DLD1 (cell line): ENCODE measurements around the gene IL23R.
"Not testable (repeated sequence)": the region's sequence is repeated elsewhere in the genome, so short reads cannot be mapped to it uniquely, and the experiment has no call there.

Experiments used
- in situ Hi-C: cut with HindIII; loops from 2 replicates; pipeline ENCODE4 v1.10.0; 2017; ENCODE audit warnings: low sequenced_read_pairs

The IL23R gene

DNA sequence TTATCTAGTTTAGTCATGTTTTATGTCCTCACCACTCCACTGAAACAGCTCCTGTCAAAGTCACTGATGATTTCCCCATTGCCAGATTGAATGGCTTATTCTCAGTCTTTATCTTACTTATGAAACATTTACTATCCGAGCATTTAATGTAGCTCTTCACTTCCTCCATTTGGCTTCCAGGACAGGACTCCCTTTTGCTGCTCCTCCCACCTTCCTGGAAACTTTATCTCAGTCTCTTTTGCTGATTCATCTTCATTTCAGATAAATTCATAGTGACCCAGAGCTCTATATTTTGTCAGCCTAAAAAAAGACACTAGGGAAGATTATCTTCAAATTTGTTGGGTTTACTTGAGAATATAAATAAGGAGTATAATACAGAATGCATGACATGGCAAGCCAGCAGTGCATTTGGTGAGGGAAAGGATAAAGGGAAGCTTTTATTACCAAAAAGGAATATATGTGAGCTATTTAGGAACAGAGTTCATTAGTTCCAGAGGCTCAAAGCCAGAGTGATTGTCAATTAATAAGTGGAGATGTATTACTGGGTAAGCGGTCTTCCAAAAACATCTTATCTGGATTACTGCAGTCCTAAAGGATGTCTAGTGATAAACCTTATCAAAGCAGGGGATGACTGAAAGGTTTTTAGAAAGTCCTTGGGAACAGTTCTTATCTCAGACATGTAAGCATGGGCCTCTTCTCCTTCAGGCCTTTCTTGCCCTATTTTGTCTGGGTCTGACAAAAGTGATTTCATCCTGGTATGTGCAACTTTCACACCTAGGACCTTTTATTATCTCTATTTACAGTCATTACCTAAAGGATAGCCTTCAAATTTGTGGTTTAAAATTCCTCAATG is 25.6 kb downstream of the IL23R start:
- in situ Hi-C loops = no loop called here

GRCh38 chr1:67192902-67193301 is 26.6 kb downstream of the IL23R start:
- in situ Hi-C loops = no loop called here

GRCh38 chr1:67193704-67194103 is 27.4 kb downstream of the IL23R start:
- in situ Hi-C loops = no loop called here

- in situ Hi-C loops = no loop called here
These were observed 28.1 kb downstream of the IL23R start for GRCh38 chr1:67194209-67194863.

- in situ Hi-C loops = no loop called here
These were observed 34.5 kb downstream of the IL23R start for GRCh38 chr1:67200755-67201154.

GRCh38 chr1:67201891-67202290 is 35.6 kb downstream of the IL23R start:
- in situ Hi-C loops = no loop called here

DNA sequence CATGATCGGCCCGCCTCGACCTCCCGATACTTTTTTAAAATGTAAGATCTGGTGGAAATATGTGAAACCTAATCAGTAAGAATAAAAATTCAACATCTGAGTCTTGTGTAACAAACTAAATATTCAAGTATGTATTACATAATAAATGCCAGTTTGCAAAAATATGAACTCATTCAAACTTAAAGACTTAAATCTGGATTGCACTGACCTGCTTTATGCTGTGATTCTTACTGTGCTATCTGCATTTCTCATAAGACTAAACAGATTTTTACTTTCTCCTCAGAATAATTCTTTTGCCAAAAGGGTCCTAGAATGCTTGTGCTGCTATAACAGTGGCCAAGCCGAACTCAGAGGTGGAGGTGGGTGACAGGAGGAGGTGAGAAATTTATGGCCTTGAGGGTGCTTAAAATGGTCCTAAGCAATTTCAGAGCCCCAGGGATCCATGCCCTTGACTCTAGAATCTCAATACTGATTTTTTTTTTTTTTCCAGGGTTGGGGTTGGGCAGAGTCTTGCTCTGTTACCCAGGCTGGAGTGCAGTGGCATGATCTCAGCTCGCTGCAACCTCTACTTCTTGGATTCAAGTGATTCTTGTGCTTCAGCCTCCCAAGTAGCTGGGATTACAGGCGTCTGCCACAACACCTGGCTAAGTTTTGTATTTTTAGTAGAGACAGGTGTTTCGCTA is 38.2 kb downstream of the IL23R start:
- in situ Hi-C loops = no loop called here

DNA sequence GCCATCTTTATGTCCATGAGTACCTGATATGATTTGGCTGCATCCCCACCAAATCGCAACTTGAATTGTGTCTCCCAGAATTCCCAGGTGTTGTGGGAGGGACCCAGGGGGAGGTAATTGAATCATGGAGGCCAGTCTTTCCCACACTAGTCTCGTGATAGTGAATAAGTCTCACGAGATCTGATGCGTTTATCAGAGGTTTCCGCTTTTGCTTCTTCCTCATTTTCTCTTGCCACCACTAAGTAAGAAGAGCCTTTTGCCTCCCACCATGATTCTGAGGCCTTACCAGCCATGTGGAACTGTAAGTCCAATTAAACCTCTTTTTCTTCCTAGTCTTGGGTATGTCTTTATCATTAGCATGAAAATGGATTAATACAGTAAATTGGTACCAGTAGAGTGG is 41.1 kb downstream of the IL23R start:
- in situ Hi-C loops = not testable (repeated sequence)

DNA sequence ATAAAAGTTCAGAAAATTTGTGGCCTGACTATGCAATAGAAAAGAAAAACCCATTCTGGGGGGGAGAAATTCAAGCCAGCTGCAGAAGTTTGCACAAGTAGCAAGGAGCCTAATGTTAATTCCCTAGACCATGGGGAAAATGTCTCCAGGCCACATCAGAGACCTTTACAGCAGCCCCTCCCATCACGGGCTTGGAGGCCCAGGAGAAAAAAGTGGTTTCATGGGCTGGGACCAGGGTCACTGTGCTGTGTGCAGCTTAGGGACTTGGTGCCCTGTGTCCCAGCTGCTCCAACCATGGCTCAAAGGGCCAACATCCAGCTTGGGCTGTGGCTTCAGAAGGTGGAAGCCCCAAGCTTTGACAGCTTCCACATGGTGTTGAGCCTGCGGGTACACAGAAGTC is 42.0 kb downstream of the IL23R start:
- in situ Hi-C loops = no loop called here

DNA sequence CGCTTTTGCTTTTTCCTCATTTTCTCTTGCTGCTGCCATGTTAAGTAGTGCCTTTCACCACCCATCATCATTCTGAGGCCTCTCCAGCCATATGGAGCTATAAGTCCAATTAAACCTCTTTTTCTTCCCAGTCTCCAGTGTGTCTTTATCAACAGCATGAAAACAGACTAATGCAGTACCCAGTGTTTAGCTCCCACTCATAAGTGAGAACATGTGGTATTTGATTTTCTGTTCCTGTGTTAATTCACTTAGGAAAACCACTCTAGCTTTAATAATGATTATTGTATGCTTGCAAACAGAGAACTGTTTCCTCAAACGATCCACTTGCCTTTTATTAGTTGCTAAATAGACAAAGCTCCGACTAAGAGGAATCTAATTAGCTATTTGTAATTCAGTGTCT is 43.3 kb downstream of the IL23R start:
- in situ Hi-C loops = no loop called here

DNA sequence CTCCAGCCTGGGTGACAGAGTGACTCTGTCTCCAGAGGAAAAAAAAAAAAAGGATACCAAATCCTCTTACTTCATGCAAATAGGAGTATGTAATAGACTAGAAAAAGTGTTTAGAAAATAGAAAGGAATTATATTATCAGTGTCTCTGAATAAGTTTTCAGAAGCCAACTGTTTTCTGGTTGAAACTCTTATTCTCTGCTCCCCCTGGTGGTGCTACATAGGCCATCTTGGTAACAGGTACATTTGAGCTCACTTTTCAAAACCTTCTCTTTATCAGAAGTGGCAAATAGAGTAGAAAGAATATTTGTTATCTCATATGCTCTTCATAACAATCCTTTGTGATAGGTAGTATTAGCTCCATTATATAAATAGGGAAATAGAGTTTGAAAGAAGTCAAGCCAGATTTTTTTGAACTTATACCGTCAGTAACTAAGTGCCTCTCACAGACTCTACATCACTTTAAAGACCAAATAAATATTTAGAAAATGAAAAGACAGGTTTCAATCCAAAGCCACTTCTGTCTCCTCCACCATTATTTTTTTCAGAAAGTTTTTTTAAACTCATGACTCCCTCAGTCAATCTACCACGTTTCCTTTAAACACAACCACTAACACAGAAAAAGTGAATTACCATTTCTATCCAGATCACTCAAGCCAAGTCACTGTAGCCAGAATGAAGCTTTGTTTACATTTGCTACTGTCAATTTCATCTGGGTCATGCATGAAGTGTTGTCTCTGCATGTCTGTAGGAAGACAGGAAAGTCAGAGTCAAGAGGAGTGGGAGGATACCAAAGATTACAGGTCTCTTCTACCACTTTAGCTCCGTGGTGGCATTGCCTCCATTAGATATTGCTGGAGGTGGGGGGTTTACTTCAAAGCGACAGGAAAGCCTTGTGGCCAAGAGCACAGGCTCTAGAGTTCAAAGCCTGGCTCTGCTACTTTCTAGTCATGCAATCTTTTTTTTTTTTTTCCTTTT is 45.6 kb downstream of the IL23R start:
- in situ Hi-C loops = no loop called here

GRCh38 chr1:67213164-67213563 is 46.9 kb downstream of the IL23R start:
- in situ Hi-C loops = no loop called here

DNA sequence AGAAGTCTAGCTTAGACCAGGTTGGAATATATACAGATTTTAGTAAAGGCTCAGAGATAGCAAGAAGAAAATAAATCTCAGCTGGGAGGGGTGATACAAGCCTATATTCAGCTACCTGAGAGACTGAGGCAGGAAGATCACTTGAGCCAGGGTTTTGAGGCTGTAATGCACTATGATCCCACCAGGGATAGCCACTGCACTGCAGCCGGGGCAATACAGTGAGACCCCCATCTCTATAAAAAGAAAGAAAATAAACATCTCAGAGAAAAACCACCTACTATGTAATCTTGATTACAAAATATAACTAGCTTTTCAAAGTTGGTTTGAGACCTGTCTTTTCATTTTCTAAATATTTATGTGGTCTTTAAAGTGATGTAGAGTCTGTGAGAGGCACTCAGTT is 47.7 kb downstream of the IL23R start:
- in situ Hi-C loops = no loop called here

DNA sequence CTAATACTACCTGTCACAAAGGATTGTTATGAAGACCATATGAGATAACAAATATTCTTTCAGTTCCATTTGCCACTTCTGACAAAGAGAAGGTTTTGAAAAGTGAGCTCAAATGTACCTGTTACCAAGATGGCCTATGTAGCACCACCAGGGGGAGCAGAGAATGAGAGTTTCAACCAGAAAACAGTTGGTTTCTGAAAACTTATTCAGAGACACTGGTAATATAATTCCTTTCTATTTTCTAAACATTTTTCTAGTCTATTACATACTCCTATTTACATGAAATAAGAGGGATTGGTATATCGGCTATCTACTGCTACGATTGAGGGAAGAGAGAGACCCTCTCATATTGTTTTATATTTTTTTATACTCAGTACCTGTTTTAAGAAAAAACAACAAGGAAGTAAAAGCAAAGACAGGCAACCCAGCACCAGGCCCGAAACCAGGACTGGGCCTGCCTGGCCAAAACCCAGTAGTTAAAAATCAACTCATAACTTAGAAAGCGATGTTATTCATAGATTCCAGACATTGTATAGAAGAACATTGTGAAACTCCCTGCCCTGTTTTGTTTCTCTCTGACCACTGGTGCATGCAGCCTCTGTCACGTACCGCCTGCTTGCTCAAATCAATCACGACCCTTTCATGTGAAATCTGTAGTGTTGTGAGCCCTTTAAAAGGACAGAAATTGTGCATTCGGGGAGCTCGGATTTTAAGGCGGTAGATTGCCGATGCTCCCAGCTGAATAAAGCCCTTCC is 48.3 kb downstream of the IL23R start:
- in situ Hi-C loops = no loop called here

DNA sequence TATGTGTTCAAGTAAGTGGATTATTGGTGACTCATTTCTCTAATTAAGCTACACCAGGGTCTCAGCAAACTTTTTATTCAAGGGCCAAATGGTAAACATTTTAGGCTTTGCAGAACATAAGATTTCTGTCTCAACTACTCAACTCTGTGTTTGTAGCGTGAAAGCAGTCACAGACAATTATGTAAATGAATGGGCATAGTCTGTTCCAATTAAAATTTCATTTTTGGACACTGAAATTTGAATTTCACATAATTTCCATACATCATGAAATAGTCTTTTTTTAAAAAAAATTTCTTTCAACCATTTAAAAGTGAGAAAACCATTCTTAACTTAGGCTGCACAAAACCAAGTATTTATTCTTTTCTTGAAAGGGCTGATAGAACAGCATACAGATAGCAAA is 50.1 kb downstream of the IL23R start:
- in situ Hi-C loops = no loop called here

DNA sequence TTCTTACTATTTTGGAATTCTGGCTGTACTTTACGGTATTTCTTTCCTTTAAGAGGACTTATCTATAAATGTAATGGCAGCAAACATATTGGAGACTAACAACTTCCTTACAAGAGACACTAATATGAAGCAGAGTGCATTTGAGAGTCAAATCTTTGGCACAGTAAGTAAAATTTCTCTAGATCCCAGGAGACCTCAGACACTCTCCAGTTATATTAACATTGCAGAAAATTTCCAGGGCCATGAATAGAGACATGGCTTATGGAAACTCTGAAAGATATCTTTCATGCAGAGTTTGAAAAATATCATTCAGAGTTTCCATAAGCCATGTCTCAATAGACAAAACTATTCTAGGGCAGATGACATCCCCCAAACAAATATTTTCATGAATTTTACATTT is 51.2 kb downstream of the IL23R start:
- in situ Hi-C loops = no loop called here

DNA sequence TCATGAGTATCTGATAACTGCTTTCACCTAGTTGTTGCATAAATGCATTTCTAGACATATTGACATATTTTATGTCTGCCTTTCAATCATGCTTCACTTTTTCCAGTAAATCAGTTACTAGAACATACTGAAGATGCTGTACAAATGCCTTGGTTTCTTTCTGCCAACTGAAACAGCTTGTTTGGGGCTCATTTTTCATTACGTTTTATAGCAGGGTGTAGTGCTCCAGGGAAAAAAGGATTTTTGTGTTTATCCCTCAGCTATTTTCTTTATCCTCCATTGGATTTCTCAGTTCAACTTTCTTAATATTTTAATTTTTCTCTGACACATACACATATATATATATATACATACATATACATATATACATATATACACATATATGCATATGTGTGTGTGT is 51.7 kb downstream of the IL23R start:
- in situ Hi-C loops = no loop called here

DNA sequence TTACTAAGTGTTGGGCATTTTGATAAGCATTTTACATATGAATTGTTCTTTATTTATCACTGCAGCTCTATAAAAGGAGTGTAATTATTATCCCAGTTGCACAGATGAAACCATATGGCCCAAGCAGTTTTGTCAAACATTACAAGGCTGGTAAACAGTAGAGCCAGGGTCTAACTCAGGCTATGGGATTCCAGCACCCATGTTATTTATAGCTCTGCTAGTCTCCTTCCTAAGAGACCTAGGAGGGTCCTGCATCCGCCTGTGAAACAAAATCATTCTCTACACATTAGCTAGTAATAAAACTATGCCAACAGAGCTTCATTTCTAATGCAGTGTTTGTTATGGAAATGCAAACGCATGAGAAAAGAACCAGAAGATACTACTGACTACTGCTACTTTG is 58.6 kb downstream of the IL23R start:
- in situ Hi-C loops = no loop called here

DNA sequence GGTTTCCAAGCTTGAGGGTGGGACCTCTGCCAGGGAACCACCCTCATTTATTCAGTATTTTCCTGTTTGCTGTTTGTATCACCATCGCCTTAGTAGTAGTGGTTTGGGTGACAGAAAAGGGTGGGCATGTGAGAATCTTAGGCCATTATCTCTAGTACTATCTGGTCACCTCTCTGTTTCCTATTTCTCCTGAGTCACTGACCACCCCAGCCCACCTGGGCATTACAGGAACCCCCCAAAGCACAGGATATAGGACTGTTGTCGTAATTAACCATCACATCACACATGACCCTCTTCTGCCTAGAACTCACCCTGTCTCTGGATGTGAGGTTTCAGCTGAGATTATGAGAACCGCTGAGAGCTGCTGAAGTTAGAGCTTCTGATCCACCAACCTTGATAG is 60.4 kb downstream of the IL23R start:
- in situ Hi-C loops = no loop called here

DNA sequence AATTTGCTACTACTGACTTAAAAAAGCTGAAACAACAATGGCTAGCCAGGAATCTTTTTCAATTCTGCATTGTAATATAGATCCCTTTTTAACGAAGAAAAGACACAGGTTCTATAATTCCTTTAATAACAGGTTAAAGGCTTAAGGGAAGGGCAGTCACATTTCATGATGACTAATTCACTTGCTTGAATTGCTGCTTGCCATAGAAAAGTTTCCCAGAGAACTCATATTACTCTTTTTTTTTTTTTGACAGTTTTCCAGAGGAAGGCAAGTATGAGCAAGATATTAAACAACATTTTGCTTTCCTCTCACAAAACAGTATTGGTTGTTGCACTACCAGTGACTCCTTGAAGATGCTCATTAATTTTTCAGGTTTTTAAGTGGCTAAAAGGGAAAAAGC is 60.9 kb downstream of the IL23R start:
- in situ Hi-C loops = no loop called here
